H9 (cell line): ENCODE results near the gene TRERF1. TPM values are rescaled to one million over a fixed set of nuclear protein-coding genes. Genes with fewer than 3 reads are reported as not detected.

ENCODE experiments used
- DNase-seq: peaks from one replicate; pipeline ENCODE4 v3.0.0-alpha.2; 2017
- H2AFZ ChIP-seq: one replicate; pipeline ENCODE4 v1.6.1; 2013; ENCODE audit warnings: mild to moderate bottlenecking, low read length, control low read depth, moderate library complexity
- H2AK5ac ChIP-seq: 2 replicates; pipeline ENCODE4 v1.6.1; 2013; ENCODE audit warnings: low read length, control low read depth, mixed read lengths; ENCODE audit not compliant: insufficient read length
- H2BK120ac ChIP-seq: one replicate; pipeline ENCODE4 v1.6.1; 2013; ENCODE audit warnings: low read depth, mild to moderate bottlenecking, low read length, control low read depth, inconsistent platforms; ENCODE audit not compliant: poor library complexity, severe bottlenecking
- H2BK12ac ChIP-seq: 2 replicates; pipeline ENCODE4 v1.6.1; 2013; ENCODE audit warnings: low read length, control low read depth, mixed read lengths, low read depth; ENCODE audit not compliant: insufficient read length
- H2BK15ac ChIP-seq: 2 replicates; pipeline ENCODE4 v1.6.1; 2013; ENCODE audit warnings: low read depth, low read length, control low read depth
- H2BK20ac ChIP-seq: one replicate; pipeline ENCODE4 v1.6.1; 2013; ENCODE audit warnings: low read depth, mild to moderate bottlenecking, low read length, control low read depth, inconsistent platforms; ENCODE audit not compliant: poor library complexity, severe bottlenecking
- H2BK5ac ChIP-seq: 2 replicates; pipeline ENCODE4 v1.6.1; 2013; ENCODE audit warnings: low read length, control low read depth, mixed read lengths; ENCODE audit not compliant: insufficient read length
- H3K14ac ChIP-seq: 2 replicates; pipeline ENCODE4 v1.6.1; 2013; ENCODE audit warnings: low read length, control low read depth; ENCODE audit not compliant: insufficient read depth
- H3K18ac ChIP-seq: 2 replicates; pipeline ENCODE4 v1.6.1; 2013; ENCODE audit warnings: low read depth, mild to moderate bottlenecking, mixed read lengths, low read length, control low read depth; ENCODE audit not compliant: insufficient read length
- H3K23ac ChIP-seq: 2 replicates; pipeline ENCODE4 v1.6.1; 2013; ENCODE audit warnings: low read length, control low read depth, mixed read lengths, low read depth; ENCODE audit not compliant: insufficient read length
- H3K23me2 ChIP-seq: 2 replicates; pipeline ENCODE4 v1.6.1; 2013; ENCODE audit warnings: low read depth, mild to moderate bottlenecking, mixed read lengths, low read length, control low read depth; ENCODE audit not compliant: insufficient read length, poor library complexity, severe bottlenecking
- H3K27ac ChIP-seq: 2 replicates; pipeline ENCODE4 v1.5.1; 2013; ENCODE audit warnings: low read length, control low read depth, mixed read lengths, low read depth; ENCODE audit not compliant: insufficient read length
- H3K27me3 ChIP-seq: 2 replicates; pipeline ENCODE4 v1.6.1; 2013; ENCODE audit warnings: low read length, control low read depth, inconsistent platforms; ENCODE audit not compliant: insufficient read depth
- H3K4ac ChIP-seq: 2 replicates; pipeline ENCODE4 v1.6.1; 2013; ENCODE audit warnings: low read depth, mild to moderate bottlenecking, control low read depth, inconsistent platforms, low read length, moderate library complexity
- H3K4me1 ChIP-seq: 2 replicates; pipeline ENCODE4 v1.6.1; 2013; ENCODE audit warnings: low read length, control low read depth, inconsistent platforms; ENCODE audit not compliant: insufficient read depth
- H3K4me2 ChIP-seq: 2 replicates; pipeline ENCODE4 v1.6.1; 2013; ENCODE audit warnings: low read length, control low read depth, mixed read lengths; ENCODE audit not compliant: insufficient read length, insufficient read depth
- H3K56ac ChIP-seq: 2 replicates; pipeline ENCODE4 v1.6.1; 2013; ENCODE audit warnings: low read depth, mild to moderate bottlenecking, mixed read lengths, low read length, control low read depth; ENCODE audit not compliant: insufficient read length
- H3K79me1 ChIP-seq: 2 replicates; pipeline ENCODE4 v1.6.1; 2013; ENCODE audit warnings: low read depth, mild to moderate bottlenecking, moderate library complexity, low read length, control low read depth, inconsistent platforms; ENCODE audit not compliant: insufficient read depth, poor library complexity, severe bottlenecking
- H3K79me2 ChIP-seq: 2 replicates; pipeline ENCODE4 v1.6.1; 2013; ENCODE audit warnings: low read length, control low read depth, inconsistent platforms; ENCODE audit not compliant: insufficient read depth
- H3K9ac ChIP-seq: 2 replicates; pipeline ENCODE4 v1.6.1; 2013; ENCODE audit warnings: low read length, control low read depth, mixed read lengths; ENCODE audit not compliant: insufficient read length; ENCODE audit errors: extremely low read depth
- H3K9me3 ChIP-seq: one replicate; pipeline ENCODE4 v1.6.1; 2013; ENCODE audit warnings: low read depth, low read length, inconsistent platforms; ENCODE audit not compliant: control insufficient read depth
- H3T11ph ChIP-seq: one replicate; pipeline ENCODE4 v1.6.1; 2013; ENCODE audit warnings: mild to moderate bottlenecking, low read length, control low read depth, inconsistent platforms
- H4K20me1 ChIP-seq: one replicate; pipeline ENCODE4 v1.6.1; 2013; ENCODE audit not compliant: control insufficient read depth, insufficient read length, insufficient read depth
- H4K5ac ChIP-seq: 2 replicates; pipeline ENCODE4 v1.6.1; 2013; ENCODE audit warnings: low read depth, mild to moderate bottlenecking, mixed read lengths, low read length, control low read depth; ENCODE audit not compliant: insufficient read length
- H4K8ac ChIP-seq: replicated peaks from 2 replicates; pipeline ENCODE4 v1.6.1; 2013; ENCODE audit warnings: low read length, control low read depth, mixed read lengths, low read depth; ENCODE audit not compliant: insufficient read length
- H4K91ac ChIP-seq: 2 replicates; pipeline ENCODE4 v1.6.1; 2013; ENCODE audit warnings: low read depth, mild to moderate bottlenecking, moderate library complexity, mixed read lengths, low read length, control low read depth; ENCODE audit not compliant: insufficient read length
- H3K27ac Mint-ChIP-seq, 3 experiments: 2 replicates in 2 of 3; 3 replicates in 1 of 3; pipeline ENCODE4 v1.8.0; 2020 to 2021; ENCODE audit warnings: mixed read lengths in 3 of 3, mild to moderate bottlenecking in 1 of 3, moderate library complexity in 1 of 3
- H3K27me3 Mint-ChIP-seq: 2 replicates; pipeline ENCODE4 v1.8.0; 2021; ENCODE audit warnings: low read depth, mild to moderate bottlenecking, moderate library complexity, mixed read lengths
- H3K36me3 Mint-ChIP-seq, 3 experiments: 2 replicates in 2 of 3; 3 replicates in 1 of 3; pipeline ENCODE4 v1.8.0; 2020 to 2021; ENCODE audit warnings: low read depth in 3 of 3, mixed read lengths in 3 of 3; ENCODE audit not compliant: insufficient read depth in 1 of 3
- H3K4me1 Mint-ChIP-seq, 2 experiments: 2 replicates each; pipeline ENCODE4 v1.8.0; 2020; ENCODE audit warnings: mixed read lengths in 2 of 2
- H3K4me3 Mint-ChIP-seq, 2 experiments: 2 replicates in 1 of 2; 3 replicates in 1 of 2; pipeline ENCODE4 v1.8.0; 2020 to 2021; ENCODE audit warnings: mild to moderate bottlenecking in 2 of 2, mixed read lengths in 2 of 2, moderate library complexity in 1 of 2
- H3K9me3 Mint-ChIP-seq, 2 experiments: 2 replicates in 1 of 2; 3 replicates in 1 of 2; pipeline ENCODE4 v1.8.0; 2020; ENCODE audit warnings: mild to moderate bottlenecking in 2 of 2, mixed read lengths in 2 of 2, moderate library complexity in 1 of 2
- WGBS: extraction: QIAGEN DNeasy Blood & Tissue Kit; methylation state at CpG from one replicate; pipeline ENCODE4 v1.1.7; 2013; ENCODE audit warnings: missing lambda C conversion rate, low lambda C conversion rate, mixed read lengths; ENCODE audit not compliant: insufficient read length; ENCODE audit errors: extremely low coverage; 5-methylcytosine and 5-hydroxymethylcytosine counted together
- total RNA-seq: library from RNA; stranded (reverse); gene quantifications from 2 replicates; pipeline ENCODE4 v1.2.1, GENCODE V29; 2021
- TF ChIP-seq, protein P1 (sequence below): fragments of 200-600 bp; sonication (generic); conservative IDR thresholded peaks from 3 replicates; pipeline ENCODE4 v1.8.0; 2021; ENCODE audit warnings: antibody characterized with exemption, mild to moderate bottlenecking

The TRERF1 gene
- total RNA-seq, 1 experiment from 2014 or later = 19.7 TPM

DNA sequence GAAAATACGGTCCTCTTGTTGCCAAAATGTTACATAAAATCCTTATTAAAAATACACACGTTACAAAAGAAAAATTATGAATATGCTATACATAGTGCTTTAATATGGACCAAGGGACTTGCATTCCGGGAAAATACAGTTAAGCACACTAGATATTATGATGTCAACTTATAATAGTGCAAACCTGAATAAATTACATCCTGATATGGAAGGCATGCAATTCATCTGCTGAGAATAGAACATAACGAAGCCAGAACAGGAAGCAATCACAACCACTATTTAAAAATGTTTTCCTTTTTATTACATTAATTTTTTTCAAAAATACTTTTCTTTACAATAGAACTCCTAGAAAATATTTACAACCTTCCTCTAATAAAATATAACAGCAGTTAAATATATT is 226.3 kb downstream of the TRERF1 start:
- peaks cover 0 to 5% of the 10 kb centered on the region in 2 experiments; a peak in 3 of 4 replicates for H3K4me1 Mint-ChIP-seq
- H3K56ac ChIP-seq = no peak overlapping the region
- no peaks in the 10 kb centered on the region for H3K9me3 Mint-ChIP-seq
- no peak overlapping the region for H3T11ph ChIP-seq
- H2BK20ac ChIP-seq = no peak overlapping the region
- DNase-seq = no peak
- H3K27me3 ChIP-seq = no peaks in the 10 kb centered on the region
- TF ChIP-seq, protein P1, sequence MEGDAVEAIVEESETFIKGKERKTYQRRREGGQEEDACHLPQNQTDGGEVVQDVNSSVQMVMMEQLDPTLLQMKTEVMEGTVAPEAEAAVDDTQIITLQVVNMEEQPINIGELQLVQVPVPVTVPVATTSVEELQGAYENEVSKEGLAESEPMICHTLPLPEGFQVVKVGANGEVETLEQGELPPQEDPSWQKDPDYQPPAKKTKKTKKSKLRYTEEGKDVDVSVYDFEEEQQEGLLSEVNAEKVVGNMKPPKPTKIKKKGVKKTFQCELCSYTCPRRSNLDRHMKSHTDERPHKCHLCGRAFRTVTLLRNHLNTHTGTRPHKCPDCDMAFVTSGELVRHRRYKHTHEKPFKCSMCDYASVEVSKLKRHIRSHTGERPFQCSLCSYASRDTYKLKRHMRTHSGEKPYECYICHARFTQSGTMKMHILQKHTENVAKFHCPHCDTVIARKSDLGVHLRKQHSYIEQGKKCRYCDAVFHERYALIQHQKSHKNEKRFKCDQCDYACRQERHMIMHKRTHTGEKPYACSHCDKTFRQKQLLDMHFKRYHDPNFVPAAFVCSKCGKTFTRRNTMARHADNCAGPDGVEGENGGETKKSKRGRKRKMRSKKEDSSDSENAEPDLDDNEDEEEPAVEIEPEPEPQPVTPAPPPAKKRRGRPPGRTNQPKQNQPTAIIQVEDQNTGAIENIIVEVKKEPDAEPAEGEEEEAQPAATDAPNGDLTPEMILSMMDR = no peak
- H3K79me2 ChIP-seq = no peaks in the 10 kb centered on the region
- no peak overlapping the region for H3K18ac ChIP-seq
- H3K23me2 ChIP-seq = no peaks in the 10 kb centered on the region
- no peak overlapping the region for H3K14ac ChIP-seq
- no peaks in the 10 kb centered on the region for H3K9me3 ChIP-seq
- no peak overlapping the region for H3K4me2 ChIP-seq
- H3K36me3 Mint-ChIP-seq = peaks cover 3 to 23% (median 22%) of the 10 kb centered on the region in 3 experiments; a peak in 6 of 7 replicates
- no peak overlapping the region for H2BK5ac ChIP-seq
- H3K4me1 ChIP-seq = no peaks in the 10 kb centered on the region
- H3K27me3 Mint-ChIP-seq = no peaks in the 10 kb centered on the region; the same call in 1 of the 2 replicates
- no peaks in the 10 kb centered on the region for H3K79me1 ChIP-seq
- H2AFZ ChIP-seq = no peak overlapping the region
- H2BK12ac ChIP-seq = no peak overlapping the region
- H3K9ac ChIP-seq = no peak overlapping the region
- no peak overlapping the region for H2BK120ac ChIP-seq
- no peak overlapping the region for H3K27ac Mint-ChIP-seq
- no peaks in the 10 kb centered on the region for H4K20me1 ChIP-seq
- no peak overlapping the region for H4K8ac ChIP-seq
- no peak overlapping the region for H4K91ac ChIP-seq
- H3K4me3 Mint-ChIP-seq = no peak overlapping the region
- no peak overlapping the region for H3K27ac ChIP-seq
- H4K5ac ChIP-seq = no peak overlapping the region
- no peak overlapping the region for H3K23ac ChIP-seq
- H3K4ac ChIP-seq = no peak overlapping the region
- WGBS = 100% methylated on average over 2 of the region's 4 CpGs
- H2BK15ac ChIP-seq = no peak overlapping the region
- H2AK5ac ChIP-seq = no peak overlapping the region
